HG03565 (cell line): ENCODE measurements around the gene ZG16B.

ENCODE experiments used
- ATAC-seq: cut with Tn5 transposase; IDR thresholded peaks from one replicate; pipeline ENCODE4 v1.9.1; 2021; ENCODE audit warnings: mild to moderate bottlenecking, moderate library complexity; ENCODE audit not compliant: unreplicated experiment

The ZG16B gene, protein sequence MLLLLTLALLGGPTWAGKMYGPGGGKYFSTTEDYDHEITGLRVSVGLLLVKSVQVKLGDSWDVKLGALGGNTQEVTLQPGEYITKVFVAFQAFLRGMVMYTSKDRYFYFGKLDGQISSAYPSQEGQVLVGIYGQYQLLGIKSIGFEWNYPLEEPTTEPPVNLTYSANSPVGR

DNA sequence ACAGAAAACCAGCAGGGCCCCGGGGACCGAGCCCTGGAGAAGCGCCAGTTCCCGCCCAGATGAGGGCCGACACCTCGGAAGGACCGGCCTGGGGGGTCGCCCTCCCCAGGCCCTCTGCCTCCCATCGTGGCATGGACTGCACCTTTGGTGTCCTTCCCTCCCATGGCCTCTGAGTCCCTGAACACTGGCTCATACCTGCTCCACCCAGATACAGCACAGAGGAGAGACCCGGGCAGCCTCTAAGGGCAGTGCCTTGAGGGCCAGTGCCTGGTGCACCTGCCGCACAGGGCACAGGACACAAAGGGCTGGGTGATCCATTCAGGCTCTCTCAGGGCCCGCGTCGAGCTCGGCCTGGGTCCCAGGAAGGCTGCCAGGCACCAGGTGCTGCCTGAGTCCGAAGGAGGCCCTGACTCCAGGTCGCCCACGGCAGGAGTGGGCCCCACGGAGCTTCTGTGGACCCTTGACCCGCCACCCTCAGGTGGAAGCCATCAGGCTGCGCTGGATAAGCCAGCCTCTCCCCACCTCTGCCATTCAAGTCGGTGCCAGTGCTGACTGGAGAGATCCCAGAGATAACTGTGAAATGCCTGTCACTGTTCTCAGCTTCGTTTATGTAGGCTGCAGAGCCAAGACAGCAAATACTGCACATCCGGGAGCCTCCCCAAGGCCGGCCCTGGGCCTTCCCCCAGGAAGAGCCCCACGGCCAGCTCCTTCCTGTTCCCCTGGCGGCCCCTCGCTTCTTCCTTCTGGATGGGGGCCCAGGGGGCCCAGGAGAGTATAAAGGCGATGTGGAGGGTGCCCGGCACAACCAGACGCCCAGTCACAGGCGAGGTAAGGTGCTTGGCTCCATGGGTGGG, at the start of gene ZG16B:
TSS of gene ZG16B (plus strand) at position 803 of the 854 bp plus-strand sequence. CDS start 139 bp downstream, outside the sequence.
- ATAC-seq, result no peak

DNA sequence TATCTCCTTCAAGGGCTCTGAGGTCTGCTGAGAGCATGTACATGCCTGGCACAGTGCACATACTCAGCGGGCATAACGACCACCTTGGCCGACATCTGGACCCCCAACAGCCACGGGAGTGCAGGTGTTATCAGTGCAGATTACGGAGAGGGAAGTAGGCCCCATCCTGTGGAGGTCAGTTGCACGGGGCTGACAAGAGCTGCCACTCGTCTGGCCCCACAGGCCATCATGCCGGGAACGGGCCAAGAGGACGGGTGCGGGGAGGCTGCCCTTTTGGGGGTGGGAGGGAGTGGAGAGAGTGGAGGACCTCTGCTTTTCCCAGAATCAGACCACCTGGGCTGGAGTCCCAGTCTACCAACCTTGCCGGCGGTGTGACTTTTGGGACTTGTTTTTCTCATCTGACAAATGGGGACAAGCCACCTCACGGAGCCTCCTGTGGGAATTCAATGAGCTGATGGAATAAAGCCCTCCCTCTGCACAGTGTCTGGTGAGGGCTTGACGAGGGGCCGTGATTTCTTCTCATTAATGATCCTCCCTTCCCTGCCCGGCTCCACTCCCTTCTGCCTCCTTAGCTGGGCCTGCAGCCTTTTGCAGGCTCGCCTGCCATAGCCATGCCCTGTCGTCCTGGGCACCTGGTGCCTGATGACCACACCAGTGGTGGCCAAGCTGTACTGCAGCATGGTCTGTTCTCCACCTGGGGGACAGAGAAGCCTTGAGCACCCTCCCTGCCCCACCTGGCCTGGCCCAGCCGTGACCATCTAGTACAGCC, 47.3 kb upstream of the ZG16B start:
- ATAC-seq, result no peak

GRCh38 chr16:2783581-2784357, 46.3 kb upstream of the ZG16B start:
- no peak for ATAC-seq

- no peak for ATAC-seq
Observed at GRCh38 chr16:2784358-2785100, 45.6 kb upstream of the ZG16B start.

GRCh38 chr16:2785101-2785991, 44.8 kb upstream of the ZG16B start:
- ATAC-seq, result no peak

DNA sequence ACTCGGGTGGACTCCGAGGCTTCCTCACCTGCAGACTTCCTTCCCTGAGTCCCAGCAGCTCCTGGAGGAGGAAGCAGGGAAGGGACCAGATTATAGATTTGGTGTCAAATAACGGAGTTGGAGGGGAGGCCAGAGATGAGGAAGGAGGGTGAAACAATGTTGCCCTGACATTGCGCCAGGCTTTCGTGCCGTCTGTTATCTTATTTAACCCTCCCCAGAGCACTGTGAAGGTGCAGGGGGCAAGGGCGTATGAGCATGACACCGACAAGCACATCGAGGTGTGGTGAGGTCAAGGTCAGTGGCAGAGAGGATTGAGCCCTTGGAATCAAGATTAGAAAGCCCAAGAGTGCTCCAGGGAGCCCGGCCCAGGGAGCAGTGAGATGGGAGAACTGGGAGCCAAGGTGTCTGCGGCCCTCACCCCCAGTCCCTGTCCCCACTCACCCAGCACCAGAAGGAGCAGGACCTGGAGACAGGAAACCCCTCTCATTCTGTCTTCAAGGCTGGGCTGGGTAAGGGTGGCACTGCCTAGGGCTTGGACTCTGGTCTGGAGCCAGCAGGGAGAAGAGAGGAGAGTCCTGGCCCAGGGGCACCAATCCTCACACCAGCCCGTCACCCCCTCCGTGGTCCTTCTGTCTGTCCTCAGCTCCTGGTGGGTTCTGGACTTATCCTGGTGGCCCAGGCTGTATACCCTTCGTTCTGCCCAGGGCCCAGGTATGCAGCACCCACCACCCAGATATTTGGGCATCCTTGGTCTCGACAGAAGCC, 43.9 kb upstream of the ZG16B start:
- no peak for ATAC-seq

GRCh38 chr16:2786826-2787151, 43.3 kb upstream of the ZG16B start:
- ATAC-seq, result no peak

GRCh38 chr16:2787406-2787805, 42.7 kb upstream of the ZG16B start, which contains the start of gene PRSS33:
Gene PRSS33 (minus strand): TSS chr16:2787560. CDS start chr16:2786547, 1,013 bp downstream.
- ATAC-seq, result no peak

DNA sequence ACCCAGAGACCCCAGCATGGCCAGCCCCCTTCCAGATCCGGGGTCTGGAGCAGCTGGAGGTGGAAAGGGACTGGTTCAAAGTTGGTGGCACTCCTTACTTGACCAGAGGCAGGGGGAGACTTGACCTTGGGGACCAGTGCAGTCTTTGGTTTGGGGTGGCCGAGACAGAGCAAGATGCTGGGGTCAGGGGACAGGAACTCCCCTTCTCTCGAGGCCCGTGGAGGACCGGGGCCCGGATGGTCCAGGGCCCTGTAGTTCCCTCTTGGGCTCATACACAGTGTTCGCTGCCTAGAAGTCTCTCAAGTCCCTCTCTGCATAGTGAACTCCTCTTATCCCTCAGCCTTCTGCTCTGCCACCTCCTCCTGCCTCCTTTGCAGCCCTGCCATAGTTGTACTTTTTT, 42.1 kb upstream of the ZG16B start:
- ATAC-seq, result no peak

DNA sequence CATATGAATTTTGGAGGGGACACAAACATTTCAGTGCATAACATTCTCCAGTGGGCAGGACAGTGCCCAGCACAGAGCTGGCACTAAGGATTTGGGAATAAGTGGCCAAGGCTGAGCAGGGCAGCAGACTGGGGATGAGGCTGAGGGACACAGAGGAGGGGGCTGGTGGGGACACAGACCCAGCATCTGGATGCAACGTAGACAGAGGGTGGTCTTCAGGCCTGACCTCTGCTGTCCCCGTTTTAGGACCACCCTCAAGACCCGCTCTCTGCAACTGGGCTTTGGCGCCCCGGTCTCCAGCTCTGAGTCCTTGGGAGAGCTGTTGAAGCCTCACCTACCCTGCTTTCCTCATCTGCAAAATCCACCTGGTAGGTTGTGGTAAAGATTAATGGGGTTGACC, 39.5 kb upstream of the ZG16B start:
- ATAC-seq, result no peak

GRCh38 chr16:2791174-2791573, 38.9 kb upstream of the ZG16B start:
- no peak for ATAC-seq

DNA sequence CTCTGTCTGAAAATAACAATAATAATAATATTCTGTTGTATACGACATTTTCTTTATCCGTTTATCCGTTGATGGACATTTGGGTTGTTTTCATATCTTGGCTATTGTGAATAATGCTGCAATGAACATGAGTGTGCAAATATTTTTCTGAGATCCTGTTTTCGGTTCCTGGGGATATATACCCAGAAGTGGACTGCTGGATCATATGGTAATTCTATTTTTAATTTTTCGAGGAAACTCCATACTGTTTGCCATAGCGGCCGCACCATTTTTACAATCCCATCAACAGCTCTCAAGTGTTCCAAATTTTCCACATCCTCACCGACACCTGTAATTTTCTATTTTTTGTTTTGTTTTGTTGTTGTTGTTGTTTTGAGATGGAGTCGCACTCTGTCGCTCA, 37.2 kb upstream of the ZG16B start:
- ATAC-seq, result no peak

DNA sequence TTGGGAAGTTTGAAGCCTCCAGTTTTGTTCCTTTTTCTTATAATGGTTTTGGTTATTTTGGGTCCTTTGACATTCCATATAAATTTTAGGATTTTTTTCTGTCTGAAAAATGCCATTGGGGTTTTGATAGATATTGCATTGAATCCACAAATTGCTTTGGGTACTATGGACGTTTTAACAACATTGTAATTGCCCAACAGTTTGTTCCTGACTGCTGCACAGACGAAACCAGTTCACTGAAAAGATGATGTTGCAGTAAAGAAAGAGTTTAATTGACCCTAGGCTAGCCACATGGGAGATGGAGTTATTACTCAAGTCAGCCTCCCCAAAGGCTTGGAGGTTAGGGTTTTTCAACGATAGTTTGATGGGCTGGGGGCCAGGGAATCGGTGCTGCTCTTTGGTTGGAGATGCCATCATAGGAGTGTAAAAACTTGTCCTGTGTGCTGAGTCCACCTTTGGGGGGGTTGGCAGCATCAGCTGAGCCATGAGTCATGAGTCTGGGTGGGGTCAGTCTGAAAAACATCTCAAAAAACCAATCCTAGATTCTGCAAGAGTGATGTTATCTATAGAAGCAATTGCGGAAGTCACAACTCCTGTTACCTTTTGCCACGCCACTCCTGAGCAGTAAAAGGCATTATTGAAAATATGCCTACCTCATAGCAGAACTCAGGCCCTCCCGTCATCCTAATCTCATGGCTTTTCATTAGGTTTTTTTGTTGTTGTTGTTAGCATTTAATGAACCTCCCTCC, 34.5 kb upstream of the ZG16B start:
- ATAC-seq, result no peak

DNA sequence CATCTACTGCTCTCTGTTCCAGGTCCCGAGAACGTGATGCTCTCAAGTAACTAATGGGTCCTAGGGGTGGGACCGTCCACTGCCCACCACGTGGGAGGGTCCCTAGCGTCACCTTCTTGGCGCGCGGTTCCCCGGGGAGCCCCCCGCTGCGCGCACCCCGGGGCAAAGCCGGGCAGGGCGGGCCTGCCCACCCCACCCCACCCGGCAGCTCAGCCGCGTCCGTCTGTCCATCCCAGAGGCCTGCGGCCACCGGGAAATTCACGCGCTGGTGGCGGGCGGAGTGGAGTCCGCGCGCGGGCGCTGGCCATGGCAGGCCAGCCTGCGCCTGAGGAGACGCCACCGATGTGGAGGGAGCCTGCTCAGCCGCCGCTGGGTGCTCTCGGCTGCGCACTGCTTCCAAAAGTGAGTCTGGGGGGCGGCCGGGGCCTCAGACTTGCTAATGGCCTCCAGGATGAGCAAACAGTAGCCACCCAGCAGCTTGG, 31.3 kb upstream of the ZG16B start:
- ATAC-seq, result no peak

DNA sequence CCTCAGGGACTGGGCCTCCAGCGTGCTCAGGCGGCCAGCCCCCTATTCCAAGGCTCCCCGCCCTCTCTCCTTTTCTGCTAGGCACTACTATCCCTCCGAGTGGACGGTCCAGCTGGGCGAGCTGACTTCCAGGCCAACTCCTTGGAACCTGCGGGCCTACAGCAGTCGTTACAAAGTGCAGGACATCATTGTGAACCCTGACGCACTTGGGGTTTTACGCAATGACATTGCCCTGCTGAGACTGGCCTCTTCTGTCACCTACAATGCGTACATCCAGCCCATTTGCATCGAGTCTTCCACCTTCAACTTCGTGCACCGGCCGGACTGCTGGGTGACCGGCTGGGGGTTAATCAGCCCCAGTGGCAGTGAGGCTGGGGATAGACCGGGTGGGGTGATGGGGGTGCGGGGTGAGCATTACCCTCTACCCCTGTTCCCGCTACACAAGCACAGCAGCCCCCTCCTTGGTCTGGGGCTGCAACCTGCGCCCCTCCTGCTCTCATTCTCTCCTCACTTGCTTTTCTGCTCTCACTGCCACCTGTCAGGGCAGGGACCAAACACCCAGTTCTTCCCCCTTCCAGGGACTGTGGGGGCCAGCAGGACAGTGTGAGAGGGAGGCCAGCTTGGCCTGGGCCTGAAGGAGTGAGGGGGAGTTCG, 30.8 kb upstream of the ZG16B start:
- no peak for ATAC-seq

- no peak for ATAC-seq
Observed at GRCh38 chr16:2799859-2800226, 30.3 kb upstream of the ZG16B start.

DNA sequence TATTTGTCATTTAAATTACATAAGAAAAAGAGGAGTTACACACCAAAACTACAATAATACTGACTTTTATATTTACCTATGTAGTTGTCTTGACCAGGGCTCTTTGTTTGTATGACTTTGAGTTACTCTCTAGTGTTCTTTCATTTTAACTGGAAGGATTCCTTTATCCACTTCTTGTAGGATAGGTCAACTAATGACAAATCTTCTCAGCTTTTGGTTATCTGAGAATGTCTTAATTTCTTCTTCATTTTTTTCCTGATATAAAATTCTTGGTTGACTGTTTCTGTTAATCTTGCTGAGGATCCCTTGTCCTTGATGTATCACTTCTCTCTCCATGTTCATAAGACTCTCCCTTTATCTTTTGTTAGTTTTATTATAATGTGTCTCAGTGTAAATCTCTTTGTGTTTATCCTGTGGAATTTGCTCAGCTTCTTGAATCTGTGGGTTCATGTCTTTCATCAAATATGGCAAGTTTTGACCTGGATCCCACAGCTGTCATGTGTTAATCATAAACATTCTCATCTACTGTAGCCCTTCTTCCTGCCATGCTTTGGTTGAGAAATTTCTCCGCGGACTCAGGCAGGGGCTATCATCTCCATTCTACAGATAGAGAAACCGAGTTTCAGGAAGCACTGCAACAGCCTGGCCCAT, 26.4 kb upstream of the ZG16B start:
- no peak for ATAC-seq
